Smooth muscle cell (in vitro differentiated cells): Measurements from ENCODE around the gene SLC6A19. TPM values are rescaled to one million over a fixed set of nuclear protein-coding genes. Genes with fewer than 3 reads are reported as not detected.

Experiments
- DNase-seq: peaks from one replicate; lab custom pipeline; 2025; ENCODE audit not compliant: unreplicated experiment; lab: John Stamatoyannopoulos, UW
- H2AFZ ChIP-seq: fragments of 200-600 bp; sonication (generic); 2 replicates; pipeline ENCODE4 v1.6.0; 2016; ENCODE audit warnings: antibody characterized with exemption, low read depth, mild to moderate bottlenecking
- H3F3A ChIP-seq: fragments of 200-600 bp; sonication (generic); 2 replicates; pipeline ENCODE4 v1.6.0; 2017; ENCODE audit warnings: antibody characterized with exemption, low read depth
- H3K27ac ChIP-seq: fragments of 200-600 bp; sonication (generic); 2 replicates; pipeline ENCODE4 v1.5.1; 2016; ENCODE audit warnings: low read depth, mild to moderate bottlenecking
- H3K27me3 ChIP-seq: fragments of 200-600 bp; sonication (generic); 2 replicates; pipeline ENCODE4 v1.6.1; 2016; ENCODE audit warnings: low read depth, mild to moderate bottlenecking
- H3K36me3 ChIP-seq: fragments of 200-600 bp; sonication (generic); 2 replicates; pipeline ENCODE4 v1.5.1; 2016; ENCODE audit warnings: low read depth
- H3K4me1 ChIP-seq: fragments of 200-600 bp; sonication (generic); 2 replicates; pipeline ENCODE4 v1.5.1; 2016; ENCODE audit warnings: low read depth
- H3K4me2 ChIP-seq: fragments of 200-600 bp; sonication (generic); 2 replicates; pipeline ENCODE4 v1.6.0; 2016; ENCODE audit warnings: mild to moderate bottlenecking
- H3K4me3 ChIP-seq: fragments of 200-600 bp; sonication (generic); 2 replicates; pipeline ENCODE4 v1.5.1; 2016; ENCODE audit warnings: mild to moderate bottlenecking
- H3K79me2 ChIP-seq: fragments of 200-600 bp; sonication (generic); 2 replicates; pipeline ENCODE4 v1.6.0; 2016; ENCODE audit warnings: low read depth, mild to moderate bottlenecking
- H3K9ac ChIP-seq: fragments of 200-600 bp; sonication (generic); 2 replicates; pipeline ENCODE4 v1.6.0; 2016; ENCODE audit warnings: low read depth
- H3K9me3 ChIP-seq: fragments of 200-600 bp; sonication (generic); replicated peaks from 2 replicates; pipeline ENCODE4 v1.5.1; 2016; ENCODE audit warnings: low read depth
- H4K20me1 ChIP-seq: fragments of 200-600 bp; sonication (generic); 2 replicates; pipeline ENCODE4 v1.6.0; 2016; ENCODE audit warnings: low read depth
- WGBS: methylation state at CpG from one replicate; pipeline ENCODE4 v1.1.7; 2016; ENCODE audit warnings: low lambda C conversion rate; 5-methylcytosine and 5-hydroxymethylcytosine counted together
- polyA plus RNA-seq: library from polyadenylated mRNA; unstranded; fragments of >200 nt; fragmentation: Nextera tagmentation; extraction: Ambion mirVana; gene quantifications from 2 replicates; pipeline ENCODE4 v1.2.1, GENCODE V29; 2016
- total RNA-seq: library from RNA; depleted of rRNA; stranded (reverse); fragments of >200 nt; gene quantifications from 2 replicates; pipeline ENCODE4 v1.2.3, GENCODE V29; 2014
- TF ChIP-seq, protein P1 (sequence below): fragments of 200-600 bp; sonication (generic); IDR thresholded peaks from 2 replicates; pipeline ENCODE4 v1.5.1; 2017; ENCODE audit warnings: borderline replicate concordance, mild to moderate bottlenecking, antibody characterized with exemption; ENCODE audit not compliant: insufficient read depth, poor library complexity, severe bottlenecking

The SLC6A19 gene
- total and polyA plus RNA-seq, 2 experiments from 2014 or later = not detected

DNA sequence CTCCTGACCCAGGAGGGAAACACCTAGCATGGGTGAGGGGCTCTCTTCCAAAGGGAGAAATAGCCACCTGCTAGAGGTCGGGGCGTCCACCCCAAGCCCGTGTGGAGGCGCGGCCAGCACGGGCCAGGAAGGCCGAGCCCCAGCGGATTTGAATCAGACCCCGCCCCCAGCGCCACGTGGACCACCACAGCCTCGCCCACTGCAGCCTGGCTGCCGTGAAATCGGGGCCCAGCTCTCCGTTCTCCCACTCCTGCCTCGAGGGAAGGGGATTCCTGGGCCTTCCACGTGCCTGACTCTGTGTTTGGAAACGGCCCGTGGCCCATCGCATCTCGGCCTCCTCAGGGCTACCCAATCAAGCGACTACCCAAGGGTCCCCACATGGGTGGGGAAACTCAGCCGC is 55.4 kb downstream of the SLC6A19 start:
- TF ChIP-seq, protein P1, sequence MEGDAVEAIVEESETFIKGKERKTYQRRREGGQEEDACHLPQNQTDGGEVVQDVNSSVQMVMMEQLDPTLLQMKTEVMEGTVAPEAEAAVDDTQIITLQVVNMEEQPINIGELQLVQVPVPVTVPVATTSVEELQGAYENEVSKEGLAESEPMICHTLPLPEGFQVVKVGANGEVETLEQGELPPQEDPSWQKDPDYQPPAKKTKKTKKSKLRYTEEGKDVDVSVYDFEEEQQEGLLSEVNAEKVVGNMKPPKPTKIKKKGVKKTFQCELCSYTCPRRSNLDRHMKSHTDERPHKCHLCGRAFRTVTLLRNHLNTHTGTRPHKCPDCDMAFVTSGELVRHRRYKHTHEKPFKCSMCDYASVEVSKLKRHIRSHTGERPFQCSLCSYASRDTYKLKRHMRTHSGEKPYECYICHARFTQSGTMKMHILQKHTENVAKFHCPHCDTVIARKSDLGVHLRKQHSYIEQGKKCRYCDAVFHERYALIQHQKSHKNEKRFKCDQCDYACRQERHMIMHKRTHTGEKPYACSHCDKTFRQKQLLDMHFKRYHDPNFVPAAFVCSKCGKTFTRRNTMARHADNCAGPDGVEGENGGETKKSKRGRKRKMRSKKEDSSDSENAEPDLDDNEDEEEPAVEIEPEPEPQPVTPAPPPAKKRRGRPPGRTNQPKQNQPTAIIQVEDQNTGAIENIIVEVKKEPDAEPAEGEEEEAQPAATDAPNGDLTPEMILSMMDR = no peak
- Histone ChIP-seq H3K27me3 (no peaks in the 10 kb centered on the region), H3K4me1 (no peaks in the 10 kb centered on the region), H2AFZ (no peak overlapping the region), H3K27ac (no peak overlapping the region), H4K20me1 (no peaks in the 10 kb centered on the region), H3F3A (no peaks in the 10 kb centered on the region), H3K9me3 (no peaks in the 10 kb centered on the region), H3K79me2 (no peaks in the 10 kb centered on the region), H3K36me3 (no peaks in the 10 kb centered on the region), H3K4me2 (no peak overlapping the region), H3K9ac (no peak overlapping the region), H3K4me3 (no peak overlapping the region)
- no peak for DNase-seq
- WGBS = 87% methylated on average over 23 of the region's 23 CpGs

DNA sequence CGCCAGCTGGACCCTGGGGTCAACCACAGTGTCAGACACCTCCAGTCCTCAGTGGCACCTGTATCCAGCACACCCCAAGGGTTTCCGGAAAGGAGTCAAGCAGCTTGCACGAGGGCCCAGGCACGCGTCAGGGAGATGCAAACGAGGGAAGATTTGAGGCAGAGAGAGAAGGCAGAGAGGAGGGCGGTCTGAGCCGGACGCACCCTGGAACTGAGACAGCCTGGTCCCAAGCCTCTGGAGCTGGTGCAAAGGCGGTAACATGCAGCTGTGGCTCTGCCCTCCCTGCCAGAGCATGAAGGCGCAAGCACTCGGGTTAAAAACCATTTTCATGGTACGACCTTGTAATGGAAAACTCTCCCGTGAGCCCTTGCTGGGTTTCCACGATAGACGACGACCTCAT is 56.0 kb downstream of the SLC6A19 start:
- H3K79me2 ChIP-seq = no peaks in the 10 kb centered on the region
- no peaks in the 10 kb centered on the region for H3K36me3 ChIP-seq
- TF ChIP-seq, protein P1 = no peak
- H2AFZ ChIP-seq = no peak overlapping the region
- H4K20me1 ChIP-seq = no peaks in the 10 kb centered on the region
- no peaks in the 10 kb centered on the region for H3K9me3 ChIP-seq
- no peak for DNase-seq
- WGBS = 91% methylated on average over 17 of the region's 17 CpGs
- H3K4me1 ChIP-seq = no peaks in the 10 kb centered on the region
- H3F3A ChIP-seq = no peaks in the 10 kb centered on the region
- H3K27me3 ChIP-seq = no peaks in the 10 kb centered on the region
- no peak overlapping the region for H3K27ac ChIP-seq
- H3K9ac ChIP-seq = no peak overlapping the region
- H3K4me3 ChIP-seq = no peak overlapping the region
- H3K4me2 ChIP-seq = no peak overlapping the region

DNA sequence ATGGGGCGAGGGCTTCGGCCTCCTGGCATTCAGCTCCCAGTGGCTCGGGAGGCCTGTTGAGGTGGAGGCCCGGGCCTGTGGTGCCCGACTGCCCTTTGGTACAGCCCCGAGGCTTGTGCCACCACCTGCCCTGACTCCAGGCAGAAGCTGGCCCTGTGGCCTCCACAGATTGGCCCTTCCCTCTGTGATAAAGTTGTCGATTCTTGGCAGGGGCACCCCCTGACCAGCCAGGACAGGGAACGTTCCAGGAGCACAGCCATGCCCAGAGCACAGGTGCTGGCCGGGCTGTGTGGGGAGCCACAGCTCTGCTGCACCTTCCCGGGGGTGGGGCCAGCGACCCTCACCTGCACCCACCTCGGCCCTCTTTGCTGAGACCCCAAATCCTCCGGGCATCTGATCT is 56.4 kb downstream of the SLC6A19 start:
- Histone ChIP-seq H3K9me3 (no peaks in the 10 kb centered on the region), H3F3A (no peaks in the 10 kb centered on the region), H3K4me2 (no peak overlapping the region), H3K79me2 (no peaks in the 10 kb centered on the region), H3K4me1 (no peaks in the 10 kb centered on the region), H3K4me3 (no peak overlapping the region), H2AFZ (no peak overlapping the region), H3K27ac (no peak overlapping the region), H3K27me3 (no peaks in the 10 kb centered on the region), H4K20me1 (no peaks in the 10 kb centered on the region), H3K36me3 (no peaks in the 10 kb centered on the region), H3K9ac (no peak overlapping the region)
- TF ChIP-seq, protein P1 = no peak
- DNase-seq = no peak
- 91% methylated on average over 13 of the region's 13 CpGs for WGBS

DNA sequence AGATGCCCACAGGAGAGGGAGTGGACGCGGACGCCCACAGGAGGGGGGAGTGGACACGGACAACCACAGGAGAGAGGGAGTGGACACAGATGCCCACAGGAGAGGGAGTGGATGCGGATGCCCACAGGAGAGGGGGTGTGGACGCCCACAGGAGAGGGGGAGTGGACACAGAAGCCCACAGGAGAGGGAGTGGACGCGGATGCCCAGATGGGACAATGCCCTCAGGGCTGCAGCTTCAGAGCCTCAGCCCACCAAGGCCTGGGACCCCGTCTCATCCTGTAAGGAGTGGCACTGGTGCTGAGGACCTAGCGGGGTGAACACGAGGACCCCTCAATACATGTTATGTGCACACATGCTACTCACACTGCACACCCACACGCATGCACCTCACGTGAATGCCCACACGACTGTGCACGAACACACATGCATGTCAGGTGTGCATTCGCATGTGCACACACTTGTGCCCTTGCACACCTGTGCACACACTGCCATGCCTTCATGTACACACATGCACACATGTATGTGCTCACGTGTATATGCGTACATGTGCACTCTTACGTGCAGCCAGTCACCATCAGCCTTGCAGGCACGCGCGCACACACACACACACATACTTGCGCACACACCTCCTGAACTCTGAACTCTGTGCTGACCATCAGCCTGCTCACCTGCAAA is 58.5 kb downstream of the SLC6A19 start:
- 97% methylated on average over 21 of the region's 23 CpGs for WGBS

More for the DNA sequence above, 58.5 kb downstream of the SLC6A19 start:
- Histone ChIP-seq H4K20me1 (no peaks in the 10 kb centered on the region), H3K4me3 (no peak overlapping the region), H3K9me3 (no peaks in the 10 kb centered on the region), H3K4me2 (no peak overlapping the region), H3F3A (no peaks in the 10 kb centered on the region), H3K36me3 (no peaks in the 10 kb centered on the region), H3K27me3 (no peaks in the 10 kb centered on the region), H2AFZ (no peak overlapping the region), H3K9ac (no peak overlapping the region), H3K4me1 (no peaks in the 10 kb centered on the region), H3K79me2 (no peaks in the 10 kb centered on the region), H3K27ac (no peak overlapping the region)
- DNase-seq = no peak
- TF ChIP-seq, protein P1 = no peak
